Activated CD8-positive, alpha-beta memory T cell treated with anti-CD3 and anti-CD28 coated beads for 36 hours (primary cell): ENCODE measurements around the gene HOTAIR. TPM values are rescaled to one million over a fixed set of nuclear protein-coding genes. Genes with fewer than 3 reads are reported as not detected.

ENCODE experiments used
- CTCF ChIA-PET: fragments of 350-600 bp; sonication (Branson Sonifier 250); formaldehyde crosslinking; loops from one replicate; lab custom pipeline; 2021; ENCODE audit warnings: antibody characterized with exemption; lab: Charles Lee
- POLR2A ChIA-PET: fragments of 350-600 bp; sonication (Branson Sonifier 250); formaldehyde crosslinking; loops from one replicate; lab custom pipeline; 2021; ENCODE audit warnings: antibody characterized with exemption; lab: Charles Lee
- total RNA-seq, 2 experiments: library from RNA; stranded (reverse); gene quantifications; one replicate each; pipeline ENCODE4 v1.2.3, GENCODE V29; 2021

The HOTAIR gene
- total RNA-seq, 2 experiments from 2014 or later, result not detected

DNA sequence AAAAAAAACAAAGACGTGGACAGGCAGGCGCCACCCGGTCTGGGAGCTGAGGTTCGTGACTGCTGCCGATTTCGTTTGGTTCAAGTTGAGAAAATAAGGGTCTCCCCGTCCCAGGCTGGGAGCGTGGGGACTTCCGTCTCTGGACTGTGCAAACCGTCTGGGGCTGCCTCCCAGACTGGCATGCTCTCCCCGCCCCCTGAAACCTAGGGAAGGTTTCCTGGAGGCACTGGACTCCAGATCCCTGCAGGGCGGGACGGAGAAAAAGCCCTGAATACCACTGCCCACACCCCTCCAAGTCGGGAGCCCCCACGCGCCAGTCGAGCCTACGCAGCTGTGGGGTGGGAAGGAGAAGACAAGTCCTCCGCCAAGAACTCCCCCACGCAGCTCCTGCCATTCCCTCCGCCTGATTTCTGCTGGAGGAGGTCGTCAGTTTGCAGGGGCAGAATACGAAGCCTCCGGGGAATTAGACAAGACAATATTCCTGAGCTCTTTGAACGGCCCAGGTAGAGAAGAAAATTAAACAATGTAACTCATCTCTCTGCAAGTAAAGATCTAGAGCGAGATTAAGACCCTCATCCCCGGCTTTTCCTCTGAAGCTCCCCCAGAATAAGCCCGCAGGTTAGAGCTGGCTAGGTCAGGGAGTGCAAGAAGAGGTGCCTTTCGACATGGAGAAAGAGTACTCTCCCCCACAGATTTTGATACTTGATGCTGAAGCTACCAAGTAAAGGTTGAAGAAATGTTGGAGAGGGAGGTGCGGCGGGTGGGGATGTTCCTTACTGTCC lies 46.5 kb downstream of the HOTAIR start:
- ChIA-PET POLR2A (no interaction called here), CTCF (interaction anchor here (0.7 to 1.4 kb wide), 2 partner anchors 44 to 105 kb away, joined by 3 read pairs; partner anchors contain the start of gene HOXC5)

DNA sequence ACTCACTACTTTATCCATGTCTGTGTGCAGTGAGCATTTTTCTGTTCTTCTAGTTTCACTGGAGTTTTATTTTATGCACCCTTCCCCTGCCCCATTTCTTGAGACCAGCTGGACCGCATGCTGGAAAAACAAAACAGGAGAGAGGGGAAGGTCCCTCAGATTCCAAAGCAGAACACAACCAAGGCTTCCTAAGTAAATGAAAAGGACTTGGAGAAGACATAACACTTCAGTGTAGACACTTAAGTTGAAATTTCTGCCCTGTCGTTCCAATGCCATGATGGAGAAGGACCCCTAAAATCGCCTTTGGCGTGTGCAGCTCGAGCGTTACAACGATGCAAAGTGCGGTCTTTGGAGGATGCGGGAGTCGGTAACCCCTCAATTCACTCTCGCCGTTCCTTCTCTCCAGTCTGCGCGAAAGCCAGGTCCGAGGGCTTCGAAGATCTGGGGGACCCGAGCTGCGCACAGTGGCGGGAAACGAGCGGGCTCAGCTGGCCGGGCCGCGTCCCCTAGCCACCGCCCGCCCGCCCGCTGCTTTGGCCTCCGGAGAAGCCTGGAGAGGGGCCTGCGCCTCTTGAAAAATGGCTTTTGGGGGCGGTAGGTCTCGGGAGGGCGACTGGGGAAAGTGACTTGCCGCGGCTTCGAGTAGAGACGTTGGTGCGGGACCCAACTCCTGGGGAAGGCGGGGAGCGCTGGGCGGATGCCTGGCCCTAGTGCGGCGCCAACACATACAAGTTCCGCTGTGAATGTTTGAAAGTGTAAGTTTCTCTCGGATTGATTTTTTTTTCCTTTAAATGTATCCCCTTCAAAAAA lies 47.3 kb downstream of the HOTAIR start:
- ChIA-PET POLR2A (no interaction called here), CTCF (interaction anchor here (1.4 kb wide), 1 partner anchor 44 kb away, joined by 3 read pairs; no protein-coding TSS in a partner anchor)

DNA sequence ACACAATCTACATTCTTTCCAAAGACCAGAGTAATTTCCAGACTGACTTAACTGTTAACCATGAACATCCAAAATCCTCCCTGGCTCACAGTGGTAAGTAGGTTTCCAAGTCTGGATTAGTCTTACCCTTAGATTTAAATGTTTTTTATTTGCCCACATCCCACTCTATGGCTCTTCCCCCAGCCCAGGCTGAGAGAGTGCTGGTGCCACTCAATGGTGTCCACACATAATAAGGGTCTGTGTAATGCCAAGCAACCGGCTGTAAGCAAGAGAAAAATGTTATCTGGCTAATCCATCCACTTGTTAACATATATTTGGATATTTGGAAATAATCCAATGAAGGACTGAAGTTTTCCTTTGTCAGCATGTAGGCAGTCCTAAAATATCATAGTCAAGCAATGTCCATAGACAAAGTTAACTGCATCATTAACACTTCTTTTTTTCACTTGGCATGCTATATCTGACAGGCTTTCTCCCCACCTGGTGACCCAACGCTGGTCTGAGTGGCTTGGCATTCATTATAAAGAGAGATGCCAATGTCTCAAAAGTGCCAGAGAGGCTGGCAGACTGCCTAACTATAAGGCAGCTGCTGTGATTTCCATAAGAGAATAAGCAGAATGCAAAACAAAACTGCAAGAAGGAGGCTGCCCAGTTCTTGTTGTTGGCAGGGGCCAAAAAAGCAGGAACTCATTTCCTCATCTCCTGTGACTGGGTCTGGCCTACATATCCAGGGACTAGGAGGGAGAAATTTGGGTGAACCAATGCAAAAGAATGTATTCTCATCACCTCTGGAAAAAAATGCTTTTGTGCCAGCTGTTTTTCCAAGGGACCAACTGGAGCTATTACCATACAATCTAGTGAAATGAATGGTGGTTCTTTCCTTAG lies 50.0 kb downstream of the HOTAIR start:
- ChIA-PET POLR2A (no interaction called here), CTCF (no interaction called here)

DNA sequence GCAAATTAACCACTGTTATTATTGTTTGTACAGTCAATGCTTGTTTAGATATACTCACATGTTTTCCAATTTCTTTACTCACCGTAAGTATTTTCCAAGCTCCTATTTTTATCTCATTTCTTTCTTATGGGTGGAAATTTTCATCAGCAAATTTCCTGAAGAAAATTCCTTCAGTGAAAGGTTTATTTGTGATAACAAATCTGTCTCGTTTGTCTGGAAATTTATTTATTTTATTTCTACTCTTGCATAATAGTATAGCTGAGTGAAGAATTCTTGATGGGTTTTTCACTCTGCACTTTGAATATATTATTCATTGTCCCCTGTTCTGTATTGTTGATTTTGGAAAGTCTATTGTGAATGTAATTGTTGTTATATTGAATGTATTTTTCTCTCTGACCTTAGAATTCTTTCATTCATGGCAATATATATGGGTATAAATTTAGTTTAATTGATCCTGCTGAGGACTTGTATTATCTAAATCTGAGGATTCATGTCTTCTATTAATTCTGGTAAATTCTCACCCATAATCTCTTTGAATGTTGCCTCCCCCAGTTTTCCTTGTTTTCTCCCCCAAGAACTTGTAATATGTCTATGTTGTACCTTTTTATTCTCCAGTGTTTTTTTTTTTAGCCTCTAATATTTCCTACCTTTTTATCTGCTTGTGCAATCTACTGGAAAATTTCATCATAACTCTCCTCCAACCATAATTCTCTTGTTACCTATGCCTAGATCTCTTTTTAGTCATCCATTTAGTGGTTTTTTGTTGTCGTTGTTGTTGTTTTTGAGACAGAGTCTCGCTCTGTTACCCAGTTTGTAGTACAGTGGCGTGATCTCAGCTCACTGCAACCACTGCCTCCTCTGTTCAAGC lies 57.7 kb downstream of the HOTAIR start:
- CTCF ChIA-PET, result no interaction called here

More for the DNA sequence above, 57.7 kb downstream of the HOTAIR start:
- POLR2A ChIA-PET, result no interaction called here

Other genes with a start within 250 kb of the HOTAIR start
- gene CALCOCO1, start 247.5 kb downstream of the HOTAIR start, total RNA-seq, result 10 to 100 TPM; 12.9 to 13.2 TPM
- not detected for gene CISTR, start 223.0 kb downstream of the HOTAIR start, total RNA-seq
- not detected for gene HOXC13, start 36.1 kb downstream of the HOTAIR start, total RNA-seq
- gene HOXC12, start 20.1 kb downstream of the HOTAIR start, total RNA-seq, result not detected
- not detected for gene HOXC11, start 1.8 kb downstream of the HOTAIR start, total RNA-seq
- gene HOXC10, start 10.2 kb upstream of the HOTAIR start, total RNA-seq, result not detected
- gene HOXC9, start 25.2 kb upstream of the HOTAIR start, total RNA-seq, result not detected
- gene HOXC8, start 34.0 kb upstream of the HOTAIR start, total RNA-seq, result not detected
- gene HOXC6, start 53.5 kb upstream of the HOTAIR start, total RNA-seq, result not detected
- gene HOXC5, start 58.1 kb upstream of the HOTAIR start, total RNA-seq, result not detected
- gene HOXC4, start 78.9 kb upstream of the HOTAIR start, total RNA-seq, result 1 to 10 TPM; 1.0 to 1.3 TPM
- 10 to 100 TPM; 23.6 TPM for gene SMUG1, start 214.0 kb upstream of the HOTAIR start, total RNA-seq